A204.1 (cell line): ENCODE data around the gene FANCE.
"Not testable (repeated sequence)": the region's sequence is repeated elsewhere in the genome, so short reads cannot be mapped to it uniquely, and the experiment has no call there.

Experiments
- FAIRE-seq: peaks from 2 replicates; lab custom pipeline; 2012; peaks lifted over from hg19 to GRCh38; lab: Jason Lieb, UNC

Gene FANCE

GRCh38 chr6:35432291-35432690 lies 19.8 kb upstream of the FANCE start:
- no peak for FAIRE-seq

- not testable (repeated sequence) for FAIRE-seq
Observed at GRCh38 chr6:35432702-35433101, 19.4 kb upstream of the FANCE start.

- FAIRE-seq, result no peak
Observed at GRCh38 chr6:35435074-35435837, 16.9 kb upstream of the FANCE start.

- FAIRE-seq, result no peak
Observed at GRCh38 chr6:35436071-35436857, 15.9 kb upstream of the FANCE start.

- FAIRE-seq, result not testable (repeated sequence)
Observed at GRCh38 chr6:35438378-35439065, 13.6 kb upstream of the FANCE start.

- no peak for FAIRE-seq
Observed at GRCh38 chr6:35439308-35439707, 12.8 kb upstream of the FANCE start.

- FAIRE-seq, result no peak
Observed at GRCh38 chr6:35441205-35441604, 10.9 kb upstream of the FANCE start.

GRCh38 chr6:35441642-35442041 lies 10.5 kb upstream of the FANCE start:
- FAIRE-seq, result no peak

GRCh38 chr6:35442693-35443092 lies 9.4 kb upstream of the FANCE start:
- no peak for FAIRE-seq

- no peak for FAIRE-seq
Observed at GRCh38 chr6:35443341-35444030, 8.7 kb upstream of the FANCE start.

- FAIRE-seq, result no peak
Observed at GRCh38 chr6:35445691-35446090, 6.4 kb upstream of the FANCE start.

- FAIRE-seq, result no peak
Observed at GRCh38 chr6:35448191-35448590, 3.9 kb upstream of the FANCE start.

GRCh38 chr6:35449287-35449881 lies 2.8 kb upstream of the FANCE start:
- FAIRE-seq, result peak; percentile 57

GRCh38 chr6:35451354-35452182 lies 570 bp upstream of the FANCE start:
- no peak for FAIRE-seq

GRCh38 chr6:35453236-35453635 lies 1.1 kb downstream of the FANCE start:
- FAIRE-seq, result no peak

- FAIRE-seq, result no peak
Observed at GRCh38 chr6:35454391-35455110, 2.4 kb downstream of the FANCE start.

- FAIRE-seq, result no peak
Observed at GRCh38 chr6:35457907-35458306, 5.8 kb downstream of the FANCE start.

- FAIRE-seq, result no peak
Observed at GRCh38 chr6:35461270-35461669, 9.1 kb downstream of the FANCE start.

- no peak for FAIRE-seq
Observed at GRCh38 chr6:35463292-35463691, 11.2 kb downstream of the FANCE start.

- FAIRE-seq, result no peak
Observed at GRCh38 chr6:35465646-35466045, 13.5 kb downstream of the FANCE start.
